ENCODE results near the gene PAK5.
"Not testable (repeated sequence)": the region's sequence is repeated elsewhere in the genome, so short reads cannot be mapped to it uniquely, and the experiment has no call there.

The PAK5 gene

DNA sequence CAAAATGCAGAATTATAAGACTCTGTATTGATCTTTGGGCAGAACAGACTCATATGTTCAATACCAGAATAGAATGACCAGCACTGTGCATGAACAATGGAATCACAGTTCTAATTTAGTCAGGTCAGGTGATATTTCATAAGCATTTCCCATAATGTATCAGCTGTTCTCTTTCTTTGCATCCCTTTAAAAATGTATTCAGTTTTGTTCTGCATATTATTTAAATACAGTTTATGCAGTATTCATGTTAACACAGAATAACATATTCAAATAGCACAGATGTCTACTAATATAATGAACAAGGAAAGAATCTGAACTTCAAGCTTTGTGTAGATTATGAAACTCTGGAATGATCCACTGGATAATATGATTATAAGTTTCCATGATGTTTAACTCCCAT lies 196.0 kb downstream of the PAK5 start:
- Histone ChIP-seq H3K9ac (ENCODE audit: low read depth, low read length) (no peak overlapping the region), H3K9me3 (ENCODE audit: control insufficient read depth, insufficient read depth, low read length) (no peaks in the 10 kb centered on the region), H3K36me3 (ENCODE audit: control insufficient read depth, insufficient read depth, low read length) (no peaks in the 10 kb centered on the region), H3K27ac (ENCODE audit: low read depth, low read length) (no peak overlapping the region), H3K4me3 (ENCODE audit: low read depth, low read length) (no peak overlapping the region), H3K27me3 (ENCODE audit: control insufficient read depth, insufficient read depth, low read length) (no peaks in the 10 kb centered on the region), H3K4me1 (ENCODE audit: control insufficient read depth, insufficient read depth, low read length) (no peaks in the 10 kb centered on the region)

DNA sequence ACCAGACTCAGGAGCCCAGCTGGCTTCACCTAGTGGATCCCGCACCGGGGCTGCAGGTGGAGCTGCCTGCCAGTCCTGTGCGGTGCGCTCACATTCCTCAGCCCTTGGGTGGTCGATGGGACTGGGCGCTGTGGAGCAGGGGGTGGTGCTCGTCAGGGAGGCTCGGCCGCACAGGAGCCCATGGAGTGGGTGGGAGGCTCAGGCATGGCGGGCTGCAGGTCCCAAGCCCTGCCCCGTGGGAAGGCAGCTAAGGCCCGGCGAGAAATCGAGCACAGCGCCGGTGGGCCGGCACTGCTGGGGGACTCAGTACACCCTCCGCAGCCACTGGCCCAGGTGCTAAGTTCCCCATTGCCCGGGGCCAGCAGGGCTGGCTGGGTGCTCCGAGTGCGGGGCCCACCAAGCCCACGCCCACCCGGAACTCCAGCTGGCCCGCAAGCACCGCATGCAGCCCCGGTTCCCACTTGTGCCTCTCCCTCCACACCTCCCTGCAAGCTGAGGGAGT lies 197.3 kb downstream of the PAK5 start:
- not testable (repeated sequence) for H3K36me3 ChIP-seq (ENCODE audit: control insufficient read depth, insufficient read depth, low read length); H3K4me1 ChIP-seq (ENCODE audit: control insufficient read depth, insufficient read depth, low read length); H3K9ac ChIP-seq (ENCODE audit: low read depth, low read length); H3K27ac ChIP-seq (ENCODE audit: low read depth, low read length); H3K9me3 ChIP-seq (ENCODE audit: control insufficient read depth, insufficient read depth, low read length); H3K27me3 ChIP-seq (ENCODE audit: control insufficient read depth, insufficient read depth, low read length); H3K4me3 ChIP-seq (ENCODE audit: low read depth, low read length)

DNA sequence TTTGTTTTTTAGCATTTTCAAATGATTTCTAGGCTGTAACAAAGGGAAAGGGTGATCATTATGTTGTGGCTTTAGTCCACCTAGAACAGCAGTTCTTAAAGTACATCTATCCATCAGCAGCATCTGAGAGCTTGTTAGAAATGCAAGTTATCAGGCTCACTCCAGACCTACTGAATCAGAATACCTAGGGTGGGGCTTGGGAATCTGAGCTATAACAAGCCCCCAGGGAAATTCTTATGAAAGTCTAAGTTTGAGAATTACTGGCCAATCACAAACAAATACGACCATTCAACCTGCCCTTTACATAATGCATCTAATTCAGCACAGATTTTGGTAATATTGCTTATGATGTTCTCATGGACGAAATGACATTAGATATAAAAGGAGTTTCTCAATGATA lies 201.0 kb downstream of the PAK5 start:
- H3K27ac ChIP-seq (ENCODE audit: low read depth, low read length) = no peak overlapping the region
- no peaks in the 10 kb centered on the region for H3K4me1 ChIP-seq (ENCODE audit: control insufficient read depth, insufficient read depth, low read length)
- no peak overlapping the region for H3K9ac ChIP-seq (ENCODE audit: low read depth, low read length)
- no peaks in the 10 kb centered on the region for H3K27me3 ChIP-seq (ENCODE audit: control insufficient read depth, insufficient read depth, low read length)
- no peak overlapping the region for H3K4me3 ChIP-seq (ENCODE audit: low read depth, low read length)
- no peaks in the 10 kb centered on the region for H3K36me3 ChIP-seq (ENCODE audit: control insufficient read depth, insufficient read depth, low read length)
- no peaks in the 10 kb centered on the region for H3K9me3 ChIP-seq (ENCODE audit: control insufficient read depth, insufficient read depth, low read length)

DNA sequence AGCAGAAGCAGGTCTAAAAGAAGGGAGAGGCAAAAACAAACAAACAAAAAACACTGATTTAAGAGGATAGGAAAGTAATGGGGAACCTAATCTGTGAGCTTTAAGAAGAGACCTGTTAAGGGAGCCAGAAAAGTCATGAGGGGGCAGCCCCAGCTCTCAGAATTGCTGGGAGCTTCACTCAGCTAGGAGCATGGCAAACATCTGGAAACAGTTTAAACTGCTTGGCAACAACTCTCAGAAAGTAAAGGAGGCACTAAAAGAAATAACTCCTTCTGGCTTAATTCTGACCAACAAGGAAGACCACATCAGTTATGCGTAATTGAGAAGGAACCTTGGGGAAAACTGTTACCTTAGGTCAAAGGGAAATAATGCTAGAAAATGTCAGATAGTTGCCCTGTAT lies 203.1 kb downstream of the PAK5 start:
- Histone ChIP-seq H3K4me1 (ENCODE audit: control insufficient read depth, insufficient read depth, low read length) (no peaks in the 10 kb centered on the region), H3K27me3 (ENCODE audit: control insufficient read depth, insufficient read depth, low read length) (no peaks in the 10 kb centered on the region), H3K27ac (ENCODE audit: low read depth, low read length) (no peak overlapping the region), H3K36me3 (ENCODE audit: control insufficient read depth, insufficient read depth, low read length) (no peaks in the 10 kb centered on the region), H3K9ac (ENCODE audit: low read depth, low read length) (no peak overlapping the region), H3K9me3 (ENCODE audit: control insufficient read depth, insufficient read depth, low read length) (no peaks in the 10 kb centered on the region), H3K4me3 (ENCODE audit: low read depth, low read length) (no peak overlapping the region)

DNA sequence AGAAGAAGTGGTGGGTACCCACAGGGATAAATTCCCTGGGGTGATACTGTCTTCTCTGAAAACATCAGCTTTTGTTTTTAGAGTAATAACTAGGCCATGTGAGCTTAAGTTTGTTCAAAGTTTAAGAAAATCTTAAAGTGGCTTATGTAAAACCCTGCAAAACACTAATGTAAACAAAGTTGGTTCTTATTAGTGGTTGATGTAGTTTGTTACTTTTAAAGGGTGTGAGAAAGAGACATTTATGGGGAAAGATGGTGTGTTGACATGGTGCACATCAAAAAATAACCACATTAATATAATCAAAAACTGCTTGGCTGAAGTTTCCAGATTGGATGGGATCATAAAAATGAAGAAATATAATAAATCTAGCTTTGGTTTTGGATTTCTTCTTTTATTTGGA lies 204.5 kb downstream of the PAK5 start:
- H3K27ac ChIP-seq (ENCODE audit: low read depth, low read length) = no peak overlapping the region
- H3K4me1 ChIP-seq (ENCODE audit: control insufficient read depth, insufficient read depth, low read length) = no peaks in the 10 kb centered on the region
- H3K27me3 ChIP-seq (ENCODE audit: control insufficient read depth, insufficient read depth, low read length) = no peaks in the 10 kb centered on the region
- no peak overlapping the region for H3K9ac ChIP-seq (ENCODE audit: low read depth, low read length)
- no peaks in the 10 kb centered on the region for H3K36me3 ChIP-seq (ENCODE audit: control insufficient read depth, insufficient read depth, low read length)
- no peaks in the 10 kb centered on the region for H3K9me3 ChIP-seq (ENCODE audit: control insufficient read depth, insufficient read depth, low read length)
- H3K4me3 ChIP-seq (ENCODE audit: low read depth, low read length) = no peak overlapping the region

DNA sequence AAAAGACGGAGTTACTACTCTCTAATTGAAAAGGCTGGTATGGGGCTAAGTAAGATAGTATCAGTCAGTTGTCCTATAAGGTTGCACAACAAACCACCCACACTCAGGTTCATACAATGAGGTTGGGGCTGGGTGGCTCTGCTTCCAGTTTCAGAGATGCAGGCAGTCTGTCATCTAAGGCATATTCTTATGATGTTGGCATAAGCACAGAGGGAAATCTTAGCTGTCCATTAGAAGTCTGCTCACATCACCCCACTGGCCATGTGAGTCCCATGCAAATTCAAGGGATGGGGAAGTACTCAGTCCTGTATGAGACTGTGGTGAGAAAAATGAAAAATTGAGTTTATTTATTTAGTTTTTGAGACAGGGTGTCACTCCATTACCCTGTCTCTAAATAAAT lies 205.9 kb downstream of the PAK5 start:
- Histone ChIP-seq H3K27ac (ENCODE audit: low read depth, low read length) (no peak overlapping the region), H3K4me1 (ENCODE audit: control insufficient read depth, insufficient read depth, low read length) (no peaks in the 10 kb centered on the region), H3K9ac (ENCODE audit: low read depth, low read length) (no peak overlapping the region), H3K36me3 (ENCODE audit: control insufficient read depth, insufficient read depth, low read length) (no peaks in the 10 kb centered on the region), H3K9me3 (ENCODE audit: control insufficient read depth, insufficient read depth, low read length) (no peaks in the 10 kb centered on the region), H3K4me3 (ENCODE audit: low read depth, low read length) (no peak overlapping the region), H3K27me3 (ENCODE audit: control insufficient read depth, insufficient read depth, low read length) (no peaks in the 10 kb centered on the region)

DNA sequence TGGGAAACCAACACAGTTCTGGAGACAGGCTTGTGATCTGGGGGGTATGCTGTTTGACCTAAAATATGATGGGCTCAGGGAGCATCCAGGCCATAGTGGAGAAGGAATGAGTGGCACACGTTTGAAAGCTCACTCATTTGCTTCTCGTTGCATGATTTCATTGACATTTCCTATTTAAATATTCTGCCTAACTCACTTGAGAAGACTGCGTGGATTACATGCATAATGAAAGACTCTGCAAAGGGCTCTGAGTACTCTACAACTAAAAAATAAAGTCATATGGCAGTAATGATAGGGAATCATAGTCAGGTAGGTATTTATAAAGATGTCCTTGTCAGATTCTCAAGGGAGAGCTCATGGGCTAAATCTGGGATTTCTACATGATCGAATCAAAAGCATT lies 206.6 kb downstream of the PAK5 start:
- no peaks in the 10 kb centered on the region for H3K36me3 ChIP-seq (ENCODE audit: control insufficient read depth, insufficient read depth, low read length)
- H3K9me3 ChIP-seq (ENCODE audit: control insufficient read depth, insufficient read depth, low read length) = no peaks in the 10 kb centered on the region
- no peaks in the 10 kb centered on the region for H3K27me3 ChIP-seq (ENCODE audit: control insufficient read depth, insufficient read depth, low read length)
- H3K4me3 ChIP-seq (ENCODE audit: low read depth, low read length) = no peak overlapping the region
- no peak overlapping the region for H3K9ac ChIP-seq (ENCODE audit: low read depth, low read length)
- H3K4me1 ChIP-seq (ENCODE audit: control insufficient read depth, insufficient read depth, low read length) = no peaks in the 10 kb centered on the region
- no peak overlapping the region for H3K27ac ChIP-seq (ENCODE audit: low read depth, low read length)

DNA sequence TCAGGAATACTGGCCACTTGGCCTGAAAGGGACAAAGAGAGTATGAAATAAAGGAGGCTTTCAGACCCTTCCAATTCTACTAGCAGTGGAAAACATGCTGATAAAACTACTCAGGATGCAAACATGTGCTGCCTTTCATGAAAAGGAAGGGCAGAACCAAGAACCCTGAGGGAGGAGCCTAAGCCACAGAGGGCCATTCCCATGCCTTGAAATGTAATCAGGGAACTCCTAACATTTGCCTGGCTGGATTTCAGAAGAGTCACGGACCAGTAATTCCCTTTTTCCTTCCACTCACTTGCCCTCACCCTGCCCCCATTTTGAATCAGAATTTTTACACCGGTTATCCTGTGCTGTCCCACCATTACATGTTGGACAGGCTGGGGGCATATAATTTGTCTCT lies 208.3 kb downstream of the PAK5 start:
- Histone ChIP-seq H3K27ac (ENCODE audit: low read depth, low read length) (no peak overlapping the region), H3K4me1 (ENCODE audit: control insufficient read depth, insufficient read depth, low read length) (no peaks in the 10 kb centered on the region), H3K27me3 (ENCODE audit: control insufficient read depth, insufficient read depth, low read length) (no peaks in the 10 kb centered on the region), H3K9ac (ENCODE audit: low read depth, low read length) (no peak overlapping the region), H3K9me3 (ENCODE audit: control insufficient read depth, insufficient read depth, low read length) (no peaks in the 10 kb centered on the region), H3K36me3 (ENCODE audit: control insufficient read depth, insufficient read depth, low read length) (no peaks in the 10 kb centered on the region), H3K4me3 (ENCODE audit: low read depth, low read length) (no peak overlapping the region)

DNA sequence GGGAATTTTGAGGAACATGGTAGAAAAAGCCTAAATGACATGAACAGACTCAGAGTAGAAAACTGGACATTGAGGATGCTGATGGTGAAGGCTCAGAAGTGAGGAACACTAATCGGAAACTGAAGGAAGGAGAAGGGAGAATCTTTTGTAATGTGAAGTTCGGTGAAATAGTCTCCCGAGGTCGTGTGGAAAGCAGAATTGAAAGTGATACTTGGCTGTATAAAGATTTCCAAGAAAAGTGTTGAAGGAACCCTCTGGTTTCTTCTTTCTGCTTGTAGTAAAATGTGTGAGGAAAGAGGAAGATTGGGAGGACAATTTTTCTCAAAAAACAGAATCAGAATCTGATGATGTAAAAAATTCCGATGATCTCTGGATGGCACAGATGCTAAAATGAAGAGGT lies 209.0 kb downstream of the PAK5 start:
- Histone ChIP-seq H3K27me3 (ENCODE audit: control insufficient read depth, insufficient read depth, low read length) (no peaks in the 10 kb centered on the region), H3K4me1 (ENCODE audit: control insufficient read depth, insufficient read depth, low read length) (no peaks in the 10 kb centered on the region), H3K9me3 (ENCODE audit: control insufficient read depth, insufficient read depth, low read length) (no peaks in the 10 kb centered on the region), H3K36me3 (ENCODE audit: control insufficient read depth, insufficient read depth, low read length) (no peaks in the 10 kb centered on the region), H3K9ac (ENCODE audit: low read depth, low read length) (no peak overlapping the region), H3K4me3 (ENCODE audit: low read depth, low read length) (no peak overlapping the region), H3K27ac (ENCODE audit: low read depth, low read length) (no peak overlapping the region)

DNA sequence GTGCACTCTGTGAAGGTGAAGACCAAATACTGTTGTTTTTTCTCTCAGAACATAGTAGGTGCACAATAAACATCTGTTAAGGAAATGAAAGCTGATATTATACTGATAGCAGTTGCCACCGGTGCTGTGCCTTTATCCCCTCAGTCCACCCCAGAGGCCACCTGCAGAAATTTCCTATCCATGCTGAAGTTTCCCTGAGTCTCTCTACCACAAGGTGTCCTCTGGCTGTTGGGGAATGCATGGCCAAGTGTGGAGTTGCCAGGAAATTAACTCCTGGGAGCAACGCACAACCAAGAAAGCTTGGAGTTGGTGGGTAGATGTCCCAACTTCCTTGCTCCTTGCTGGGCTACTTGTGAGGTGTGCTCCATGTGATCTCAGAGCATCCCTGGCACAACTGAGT lies 210.3 kb downstream of the PAK5 start:
- no peak overlapping the region for H3K4me3 ChIP-seq (ENCODE audit: low read depth, low read length)
- no peak overlapping the region for H3K9ac ChIP-seq (ENCODE audit: low read depth, low read length)
- no peaks in the 10 kb centered on the region for H3K27me3 ChIP-seq (ENCODE audit: control insufficient read depth, insufficient read depth, low read length)

DNA sequence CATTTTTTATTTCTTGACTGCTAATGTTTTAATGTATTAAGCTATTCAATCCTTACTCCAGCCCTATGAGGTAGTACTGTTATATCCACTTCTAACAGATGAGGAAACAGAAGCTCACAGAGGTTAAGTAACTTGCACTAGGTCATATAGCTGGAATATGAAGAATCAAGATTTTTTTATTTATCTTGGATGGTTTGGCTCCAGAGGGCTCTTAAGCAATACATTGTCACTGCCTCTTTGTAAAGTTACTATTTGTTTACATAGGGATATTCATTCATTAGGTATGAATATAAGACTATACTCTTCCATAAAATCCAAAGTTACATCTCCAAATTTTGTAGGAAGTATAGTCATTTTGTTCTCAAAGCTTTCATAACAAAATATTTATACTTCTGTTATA lies 210.7 kb downstream of the PAK5 start:
- no peak overlapping the region for H3K27ac ChIP-seq (ENCODE audit: low read depth, low read length)
- H3K9ac ChIP-seq (ENCODE audit: low read depth, low read length) = no peak overlapping the region
- H3K4me1 ChIP-seq (ENCODE audit: control insufficient read depth, insufficient read depth, low read length) = no peaks in the 10 kb centered on the region; the same call in 1 of the 2 replicates
- H3K9me3 ChIP-seq (ENCODE audit: control insufficient read depth, insufficient read depth, low read length) = no peaks in the 10 kb centered on the region
- H3K27me3 ChIP-seq (ENCODE audit: control insufficient read depth, insufficient read depth, low read length) = no peaks in the 10 kb centered on the region
- H3K36me3 ChIP-seq (ENCODE audit: control insufficient read depth, insufficient read depth, low read length) = no peaks in the 10 kb centered on the region
- H3K4me3 ChIP-seq (ENCODE audit: low read depth, low read length) = no peak overlapping the region

More for the DNA sequence above, 210.3 kb downstream of the PAK5 start:
- no peaks in the 10 kb centered on the region for H3K36me3 ChIP-seq (ENCODE audit: control insufficient read depth, insufficient read depth, low read length)
- no peaks in the 10 kb centered on the region for H3K9me3 ChIP-seq (ENCODE audit: control insufficient read depth, insufficient read depth, low read length)
- H3K27ac ChIP-seq (ENCODE audit: low read depth, low read length) = no peak overlapping the region
- no peaks in the 10 kb centered on the region; the same call in 1 of the 2 replicates for H3K4me1 ChIP-seq (ENCODE audit: control insufficient read depth, insufficient read depth, low read length)

DNA sequence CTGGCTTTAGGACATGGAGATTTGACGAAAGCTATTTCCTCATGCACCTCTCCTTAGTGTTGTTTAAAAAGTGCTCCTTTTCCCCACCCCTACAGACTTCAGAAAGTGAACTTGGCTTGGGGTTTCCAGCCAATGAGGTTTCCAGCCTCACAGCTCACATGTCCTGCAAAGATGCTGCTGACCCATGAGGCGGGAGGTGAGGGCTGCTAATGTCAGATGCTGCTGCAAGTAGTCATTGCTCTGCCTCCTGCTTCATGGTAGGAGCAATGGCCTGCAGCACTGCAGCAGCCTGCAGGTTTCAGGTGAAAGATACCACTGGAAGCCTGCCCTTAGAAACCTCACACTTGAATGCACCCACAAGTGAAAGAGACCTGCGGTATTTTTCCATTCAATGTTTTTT lies 211.7 kb downstream of the PAK5 start:
- Histone ChIP-seq H3K36me3 (ENCODE audit: control insufficient read depth, insufficient read depth, low read length) (no peaks in the 10 kb centered on the region), H3K9ac (ENCODE audit: low read depth, low read length) (no peak overlapping the region), H3K4me1 (ENCODE audit: control insufficient read depth, insufficient read depth, low read length) (no peaks in the 10 kb centered on the region; the same call in 1 of the 2 replicates), H3K27me3 (ENCODE audit: control insufficient read depth, insufficient read depth, low read length) (no peaks in the 10 kb centered on the region), H3K27ac (ENCODE audit: low read depth, low read length) (no peak overlapping the region), H3K4me3 (ENCODE audit: low read depth, low read length) (no peak overlapping the region), H3K9me3 (ENCODE audit: control insufficient read depth, insufficient read depth, low read length) (no peaks in the 10 kb centered on the region)
